SJCRH30 (cell line): Measurements from ENCODE around the gene CHRM2. TPM values are rescaled to one million over a fixed set of nuclear protein-coding genes. Genes with fewer than 3 reads are reported as not detected.
A peak's percentile ranks its signal among the peaks of the same experiment; 100 is the strongest.

ENCODE experiments used
- DNase-seq, 2 experiments: peaks; one replicate each; pipeline ENCODE4 v3.0.0-alpha.2; 2015 to 2020
- H3K27ac ChIP-seq: fragments of 250-450 bp; sonication (Bioruptor Pico); 2 replicates; pipeline ENCODE4 v1.5.1; 2020; ENCODE audit warnings: mild to moderate bottlenecking, moderate library complexity
- H3K27me3 ChIP-seq: fragments of 250-450 bp; sonication (Bioruptor Pico); 2 replicates; pipeline ENCODE4 v1.5.1; 2020; ENCODE audit warnings: mild to moderate bottlenecking, moderate library complexity
- H3K36me3 ChIP-seq: fragments of 250-450 bp; sonication (Bioruptor Pico); 2 replicates; pipeline ENCODE4 v1.5.1; 2020; ENCODE audit warnings: mild to moderate bottlenecking, moderate library complexity
- H3K4me1 ChIP-seq: fragments of 250-450 bp; sonication (Bioruptor Pico); 2 replicates; pipeline ENCODE4 v1.5.1; 2020; ENCODE audit warnings: mild to moderate bottlenecking, moderate library complexity
- H3K4me3 ChIP-seq: fragments of 250-450 bp; sonication (Bioruptor Pico); 2 replicates; pipeline ENCODE4 v1.5.1; 2020; ENCODE audit warnings: mild to moderate bottlenecking, moderate library complexity
- H3K9me3 ChIP-seq: fragments of 250-450 bp; sonication (Bioruptor Pico); replicated peaks from 2 replicates; pipeline ENCODE4 v1.5.1; 2020; ENCODE audit warnings: mild to moderate bottlenecking, moderate library complexity
- total RNA-seq: library from RNA; depleted of rRNA; stranded (reverse); fragments of >200 nt; shearing (Covaris generic); gene quantifications from 2 replicates; pipeline ENCODE4 v1.2.3, GENCODE V29; 2014

CHRM2 gene
- total RNA-seq, 1 experiment from 2014 or later, result not detected

DNA sequence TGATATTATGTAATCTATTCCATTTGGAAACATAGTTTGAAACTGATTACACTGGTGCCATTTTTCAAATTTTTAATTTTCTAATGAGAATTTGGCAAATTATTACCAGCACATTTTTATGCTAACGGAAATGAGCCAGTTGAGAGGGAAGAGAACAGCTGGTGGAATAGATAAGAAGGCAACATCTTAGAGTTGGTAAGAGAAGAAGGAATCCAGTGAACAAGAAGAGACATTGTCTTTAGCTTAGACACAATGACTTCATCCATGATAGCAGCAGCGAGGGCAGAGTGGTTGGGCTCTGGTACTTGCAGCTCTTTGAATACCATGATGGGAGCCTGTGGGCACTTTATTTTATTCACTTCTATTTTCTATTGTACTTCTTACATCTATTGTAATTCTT lies 89.6 kb downstream of the CHRM2 start:
- H3K9me3 ChIP-seq, result no peaks in the 10 kb centered on the region
- H3K4me1 ChIP-seq, result no peaks in the 10 kb centered on the region
- no peak overlapping the region for H3K27ac ChIP-seq
- DNase-seq, result peak in 1 of 2 experiments; percentile 3
- no peak overlapping the region for H3K4me3 ChIP-seq
- H3K36me3 ChIP-seq, result no peaks in the 10 kb centered on the region
- H3K27me3 ChIP-seq, result peaks cover 9% of the 10 kb centered on the region; the same call in 1 of the 2 replicates

DNA sequence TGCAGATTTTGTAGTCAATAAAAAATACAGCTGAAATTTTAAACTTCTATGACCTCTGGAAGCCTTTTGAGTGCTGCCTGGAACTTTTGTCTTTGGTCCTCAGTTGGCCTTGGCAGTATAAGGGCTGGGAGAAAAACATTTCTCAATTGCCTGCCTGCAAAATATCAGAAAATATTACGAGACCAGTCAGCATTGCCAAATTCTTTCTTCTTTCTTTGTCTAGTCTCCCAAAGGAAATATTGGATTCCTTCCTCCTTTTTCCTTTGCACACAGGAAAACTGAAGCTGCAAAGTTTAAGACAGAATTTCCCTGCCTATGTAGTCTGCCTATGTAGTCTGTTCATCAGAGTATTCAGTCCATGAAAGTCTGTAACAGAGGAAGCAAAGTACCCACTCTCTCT lies 95.9 kb downstream of the CHRM2 start:
- DNase-seq, result no peak
- Histone ChIP-seq H3K27me3 (peaks cover 2% of the 10 kb centered on the region; the same call in 1 of the 2 replicates), H3K9me3 (no peaks in the 10 kb centered on the region), H3K4me3 (no peak overlapping the region), H3K36me3 (no peaks in the 10 kb centered on the region), H3K4me1 (no peaks in the 10 kb centered on the region), H3K27ac (no peak overlapping the region)

DNA sequence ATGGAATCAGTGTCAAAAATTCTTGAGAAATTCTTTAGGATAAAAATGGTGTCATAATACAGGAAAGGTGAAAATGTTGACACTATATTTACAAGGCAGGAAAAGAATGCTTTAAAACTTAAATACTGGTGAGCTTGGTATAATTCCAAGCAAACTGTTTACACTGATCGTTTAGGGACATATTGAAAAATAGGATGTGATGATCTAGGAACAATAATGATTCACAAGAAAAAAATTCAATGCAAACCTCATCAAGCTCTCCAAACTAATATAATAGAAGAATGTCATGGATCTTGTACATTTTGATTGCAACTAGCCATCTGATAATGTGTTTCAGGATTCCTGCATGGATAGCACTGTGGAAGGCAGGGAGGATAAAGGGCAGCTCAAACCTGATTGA lies 98.4 kb downstream of the CHRM2 start:
- no peaks in the 10 kb centered on the region for H3K9me3 ChIP-seq

DNA sequence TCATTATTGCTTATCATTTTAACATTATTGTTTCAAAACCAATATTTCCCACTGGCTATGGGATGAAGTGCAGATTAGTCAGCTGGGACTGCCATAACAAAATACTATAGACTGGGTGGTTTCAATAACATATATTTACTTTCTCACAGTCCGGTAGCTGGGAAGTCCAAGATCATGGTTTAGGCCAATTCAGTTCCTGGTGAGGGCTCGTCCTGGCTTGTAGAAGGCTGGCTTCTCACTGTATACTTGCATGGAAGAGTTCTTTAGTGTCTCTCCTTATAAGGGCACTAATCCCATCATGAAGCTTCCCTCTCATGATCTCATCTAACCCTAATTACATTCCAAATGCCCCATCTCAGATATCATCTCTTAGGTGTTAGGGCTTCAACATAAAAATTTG lies 101.3 kb downstream of the CHRM2 start:
- Histone ChIP-seq H3K9me3 (no peaks in the 10 kb centered on the region), H3K36me3 (no peaks in the 10 kb centered on the region), H3K4me3 (no peak overlapping the region), H3K27ac (no peak overlapping the region), H3K4me1 (no peaks in the 10 kb centered on the region), H3K27me3 (no peaks in the 10 kb centered on the region)
- no peak for DNase-seq

More for the DNA sequence above, 98.4 kb downstream of the CHRM2 start:
- H3K27ac ChIP-seq, result no peak overlapping the region
- H3K36me3 ChIP-seq, result no peaks in the 10 kb centered on the region
- H3K27me3 ChIP-seq, result no peaks in the 10 kb centered on the region
- H3K4me1 ChIP-seq, result no peaks in the 10 kb centered on the region
- H3K4me3 ChIP-seq, result no peak overlapping the region
- no peak for DNase-seq

DNA sequence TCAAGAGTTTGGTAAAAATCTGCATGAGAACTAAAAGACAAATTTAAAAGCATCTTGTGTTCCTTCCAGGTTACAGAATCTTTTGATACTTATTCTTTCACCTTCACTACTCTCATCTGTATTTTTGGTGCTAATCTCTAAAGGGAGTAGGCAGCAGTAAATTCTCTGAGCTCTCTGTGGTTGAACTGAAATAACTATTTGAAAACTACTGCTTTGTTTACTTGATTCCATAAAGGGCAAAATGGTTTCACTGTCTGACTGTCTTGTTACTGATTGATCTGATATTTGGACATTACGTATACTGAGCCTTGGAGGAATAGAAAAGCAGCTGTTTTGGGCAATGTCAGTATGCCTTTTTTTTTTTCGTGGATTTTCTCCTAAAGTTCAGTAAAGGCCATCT lies 103.3 kb downstream of the CHRM2 start:
- H3K36me3 ChIP-seq, result no peaks in the 10 kb centered on the region
- DNase-seq, result no peak
- H3K27ac ChIP-seq, result no peak overlapping the region
- H3K4me1 ChIP-seq, result no peaks in the 10 kb centered on the region
- no peak overlapping the region for H3K4me3 ChIP-seq
- H3K27me3 ChIP-seq, result no peaks in the 10 kb centered on the region
- H3K9me3 ChIP-seq, result no peaks in the 10 kb centered on the region

DNA sequence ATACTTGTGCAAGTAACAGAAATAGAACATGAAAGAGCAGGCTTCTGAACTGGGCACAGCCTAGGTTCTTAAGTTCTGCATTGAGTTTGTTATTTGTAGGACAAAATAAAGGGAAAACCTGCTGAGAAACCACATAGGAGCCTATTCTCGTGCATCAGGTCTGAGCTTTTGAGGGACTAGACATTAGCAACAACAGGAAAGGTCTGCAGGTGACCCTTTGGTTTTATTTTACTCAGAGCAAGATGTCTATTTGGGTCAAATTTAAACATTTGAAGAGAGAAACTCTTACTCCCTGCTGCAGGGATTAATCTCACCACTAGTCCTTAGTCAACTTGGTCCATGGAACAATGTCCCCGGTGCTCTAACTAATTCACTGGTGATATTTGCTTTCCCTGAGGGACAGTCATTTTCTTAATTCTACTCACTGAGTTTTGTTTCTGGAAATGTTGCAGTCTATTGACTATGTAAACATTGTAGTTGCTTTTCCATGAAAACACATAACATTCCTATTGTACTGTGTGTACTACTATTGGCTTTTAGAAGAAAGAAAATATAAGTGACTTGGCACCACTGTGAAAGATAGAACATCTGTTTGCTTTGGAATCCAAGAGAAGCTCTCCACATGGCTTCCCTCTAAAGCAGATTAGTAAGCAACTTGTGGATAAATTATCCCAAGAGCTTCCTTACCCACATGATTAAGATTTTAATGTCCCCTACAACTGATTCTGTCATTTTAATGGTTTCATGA lies 108.2 kb downstream of the CHRM2 start:
- no peak overlapping the region for H3K27ac ChIP-seq

DNA sequence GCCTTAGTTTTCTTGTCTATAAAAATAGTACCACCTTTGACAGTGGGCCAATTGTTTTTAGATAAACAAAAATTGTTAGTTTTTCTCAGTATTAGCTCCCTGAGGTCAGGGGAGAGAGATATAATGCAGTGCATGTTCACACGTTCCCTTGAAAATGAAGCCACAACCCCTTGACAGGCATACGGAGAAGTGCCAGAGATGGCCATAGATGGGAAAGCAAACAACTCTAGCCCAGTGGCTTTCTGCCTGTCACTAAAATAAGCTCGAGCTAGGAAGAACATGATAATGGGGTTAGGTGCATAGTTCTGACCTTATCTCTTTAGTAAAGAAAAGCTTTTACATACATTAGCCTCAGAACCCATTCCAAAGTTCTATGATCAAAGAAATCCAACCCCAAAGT lies 124.9 kb downstream of the CHRM2 start:
- no peaks in the 10 kb centered on the region for H3K9me3 ChIP-seq
- H3K27me3 ChIP-seq, result no peaks in the 10 kb centered on the region
- no peak overlapping the region for H3K27ac ChIP-seq
- H3K4me1 ChIP-seq, result no peaks in the 10 kb centered on the region
- DNase-seq, result no peak
- no peaks in the 10 kb centered on the region for H3K36me3 ChIP-seq
- H3K4me3 ChIP-seq, result no peak overlapping the region

More for the DNA sequence above, 108.2 kb downstream of the CHRM2 start:
- Histone ChIP-seq H3K4me1 (no peaks in the 10 kb centered on the region), H3K36me3 (no peaks in the 10 kb centered on the region), H3K9me3 (no peaks in the 10 kb centered on the region), H3K27me3 (no peaks in the 10 kb centered on the region), H3K4me3 (no peak overlapping the region)
- DNase-seq, result no peak

DNA sequence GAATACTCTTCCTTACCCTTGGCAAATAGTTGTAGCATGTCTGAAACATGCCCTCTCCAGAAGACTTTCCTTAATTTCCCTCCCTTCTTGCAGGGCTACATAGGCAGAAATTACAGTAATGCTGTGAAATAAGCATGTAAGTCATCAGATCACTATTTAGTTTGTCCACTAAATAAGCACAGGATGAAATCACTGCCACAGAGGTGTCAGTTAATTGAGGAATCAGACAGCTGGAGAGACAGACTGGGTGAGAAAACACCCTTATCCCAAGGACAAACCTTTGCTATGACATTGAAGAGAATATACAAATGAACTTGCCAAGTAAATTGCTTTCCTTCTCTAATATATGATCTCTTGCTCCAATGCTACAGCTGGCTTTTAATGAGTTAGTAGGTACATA lies 129.3 kb downstream of the CHRM2 start:
- Histone ChIP-seq H3K4me1 (no peaks in the 10 kb centered on the region), H3K27ac (no peak overlapping the region), H3K36me3 (no peaks in the 10 kb centered on the region), H3K4me3 (no peak overlapping the region), H3K27me3 (no peaks in the 10 kb centered on the region), H3K9me3 (no peaks in the 10 kb centered on the region)
- DNase-seq, result no peak

DNA sequence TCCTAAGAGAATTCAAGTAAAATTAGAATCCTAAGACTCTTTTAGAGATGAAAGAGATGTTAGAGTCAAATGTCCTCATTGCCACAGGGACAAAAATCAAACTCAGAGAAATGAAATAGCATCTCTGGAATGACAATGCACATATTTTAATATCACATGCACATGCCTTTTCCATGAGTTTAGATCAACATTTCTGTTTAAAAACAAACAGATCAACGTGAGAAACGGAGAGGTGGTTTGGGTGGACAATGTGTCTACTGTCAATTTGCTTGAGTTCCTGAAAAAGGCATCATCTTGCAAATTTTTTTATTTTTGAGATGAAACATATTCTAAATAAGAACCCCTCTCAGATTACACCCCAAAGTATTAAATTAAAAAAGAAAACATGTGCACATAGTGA lies 130.0 kb downstream of the CHRM2 start:
- DNase-seq, result no peak
- no peak overlapping the region for H3K27ac ChIP-seq
- no peaks in the 10 kb centered on the region for H3K36me3 ChIP-seq
- no peak overlapping the region for H3K4me3 ChIP-seq
- H3K27me3 ChIP-seq, result no peaks in the 10 kb centered on the region
- H3K9me3 ChIP-seq, result no peaks in the 10 kb centered on the region
- no peaks in the 10 kb centered on the region for H3K4me1 ChIP-seq

DNA sequence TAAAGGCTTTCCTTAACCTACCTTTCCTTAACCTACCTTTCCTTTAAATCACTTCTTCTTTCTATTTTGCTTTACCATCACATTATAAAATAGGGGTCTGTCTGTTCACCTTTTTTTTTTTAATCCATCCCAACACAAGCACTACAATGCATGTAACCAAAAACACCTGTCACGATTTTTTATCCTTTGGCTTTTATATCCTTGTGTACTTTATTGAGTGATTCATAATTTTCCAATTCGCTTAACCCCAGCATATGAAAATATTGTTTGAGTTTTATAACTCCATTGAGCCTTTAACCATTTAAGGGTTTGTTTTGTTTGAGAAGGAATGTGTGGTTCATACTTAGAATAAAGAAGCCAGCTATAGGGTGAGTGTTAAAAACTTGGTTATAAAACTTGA lies 132.2 kb downstream of the CHRM2 start:
- Histone ChIP-seq H3K4me1 (no peaks in the 10 kb centered on the region), H3K36me3 (no peaks in the 10 kb centered on the region), H3K27me3 (no peaks in the 10 kb centered on the region), H3K27ac (no peak overlapping the region), H3K9me3 (no peaks in the 10 kb centered on the region), H3K4me3 (no peak overlapping the region)
- DNase-seq, result no peak

DNA sequence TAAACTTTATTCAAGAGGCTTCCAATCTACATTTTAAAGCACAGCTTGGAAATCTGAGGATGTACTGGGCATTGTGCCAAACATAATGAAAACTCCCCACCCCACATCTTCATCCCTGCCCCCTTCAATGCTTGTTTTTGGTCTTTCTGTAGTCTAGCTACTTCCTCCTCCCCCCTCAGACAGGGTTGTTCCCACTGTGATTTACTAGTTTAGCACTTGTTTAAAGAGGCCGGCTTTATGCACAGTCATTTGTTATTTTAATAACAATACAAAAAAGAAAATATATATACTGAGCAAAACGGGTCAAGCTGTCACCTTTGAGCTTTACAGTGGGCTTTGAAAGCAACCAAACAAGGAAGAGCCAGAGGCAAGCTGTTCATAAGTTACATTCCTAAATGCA lies 132.6 kb downstream of the CHRM2 start:
- Histone ChIP-seq H3K4me1 (no peaks in the 10 kb centered on the region), H3K4me3 (no peak overlapping the region), H3K27me3 (no peaks in the 10 kb centered on the region), H3K9me3 (no peaks in the 10 kb centered on the region), H3K36me3 (no peaks in the 10 kb centered on the region), H3K27ac (no peak overlapping the region)
- DNase-seq, result no peak

DNA sequence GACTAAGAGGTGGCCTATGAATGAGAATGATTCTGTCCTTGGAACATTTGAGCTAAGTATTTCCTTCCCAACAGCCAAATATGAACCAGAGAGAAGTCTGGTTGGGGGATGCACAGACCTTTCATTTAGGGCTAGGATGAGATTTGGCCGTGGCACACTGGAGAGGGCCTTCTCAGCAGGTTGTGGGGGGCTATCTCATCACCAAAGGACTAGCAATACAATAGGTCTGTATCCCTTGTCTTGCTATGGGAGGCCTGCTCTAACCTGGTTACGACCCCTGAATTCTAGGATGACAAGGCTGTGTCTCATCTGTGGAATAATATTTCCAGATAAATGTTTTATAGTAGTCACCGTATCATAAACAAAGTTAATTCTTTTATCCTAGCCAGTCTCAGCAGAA lies 133.0 kb downstream of the CHRM2 start:
- Histone ChIP-seq H3K27ac (no peak overlapping the region), H3K4me1 (no peaks in the 10 kb centered on the region), H3K27me3 (no peaks in the 10 kb centered on the region), H3K36me3 (no peaks in the 10 kb centered on the region), H3K9me3 (no peaks in the 10 kb centered on the region), H3K4me3 (no peak overlapping the region)
- no peak for DNase-seq

DNA sequence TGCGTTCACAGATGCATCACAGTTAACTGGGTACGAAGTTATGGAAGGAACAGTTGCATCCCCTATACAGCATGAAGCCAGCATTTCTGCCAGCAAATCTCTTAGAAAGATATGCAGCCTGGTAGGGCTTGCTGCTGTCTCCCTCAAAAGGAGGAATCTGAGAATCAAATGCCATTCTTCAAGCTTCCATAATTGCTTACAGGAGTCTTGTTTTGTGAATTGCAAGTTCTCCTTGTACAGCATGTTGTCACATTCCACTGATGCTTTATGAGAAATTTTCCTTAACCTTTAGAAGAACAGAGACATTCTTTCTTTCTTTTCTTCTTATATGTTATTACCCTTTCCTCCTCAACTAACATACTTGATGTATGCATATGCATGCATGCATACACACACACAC lies 134.6 kb downstream of the CHRM2 start:
- 0 out of 2 replicates have a peak, but pooled peaks cover under 1% of the 10 kb centered on the region for H3K27me3 ChIP-seq
- H3K36me3 ChIP-seq, result no peaks in the 10 kb centered on the region
- no peaks in the 10 kb centered on the region for H3K4me1 ChIP-seq
- DNase-seq, result no peak
- no peaks in the 10 kb centered on the region for H3K9me3 ChIP-seq
- H3K4me3 ChIP-seq, result no peak overlapping the region
- no peak overlapping the region for H3K27ac ChIP-seq

DNA sequence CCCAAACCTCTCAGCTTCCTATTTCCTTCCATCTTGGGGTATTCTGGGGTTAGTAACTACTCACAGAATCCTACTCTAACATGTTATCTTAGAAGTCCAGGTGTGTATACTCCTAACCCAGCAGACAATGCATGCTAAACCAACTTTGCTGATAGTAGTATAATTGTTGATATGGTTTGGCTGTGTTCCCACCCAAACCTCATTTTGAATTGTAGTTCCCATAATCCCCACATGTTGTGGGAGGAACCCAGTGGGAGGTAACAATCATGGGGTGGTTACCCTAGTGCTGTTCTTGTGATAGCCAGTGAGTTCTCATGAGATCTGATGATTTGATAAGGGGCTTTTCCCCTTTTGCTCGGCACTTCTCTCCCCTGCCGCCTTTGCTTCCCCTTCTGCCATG lies 135.1 kb downstream of the CHRM2 start:
- Histone ChIP-seq H3K9me3 (no peaks in the 10 kb centered on the region), H3K4me3 (no peak overlapping the region), H3K27me3 (0 out of 2 replicates have a peak, but pooled peaks cover 3% of the 10 kb centered on the region), H3K27ac (no peak overlapping the region), H3K36me3 (no peaks in the 10 kb centered on the region), H3K4me1 (no peaks in the 10 kb centered on the region)
- DNase-seq, result no peak

DNA sequence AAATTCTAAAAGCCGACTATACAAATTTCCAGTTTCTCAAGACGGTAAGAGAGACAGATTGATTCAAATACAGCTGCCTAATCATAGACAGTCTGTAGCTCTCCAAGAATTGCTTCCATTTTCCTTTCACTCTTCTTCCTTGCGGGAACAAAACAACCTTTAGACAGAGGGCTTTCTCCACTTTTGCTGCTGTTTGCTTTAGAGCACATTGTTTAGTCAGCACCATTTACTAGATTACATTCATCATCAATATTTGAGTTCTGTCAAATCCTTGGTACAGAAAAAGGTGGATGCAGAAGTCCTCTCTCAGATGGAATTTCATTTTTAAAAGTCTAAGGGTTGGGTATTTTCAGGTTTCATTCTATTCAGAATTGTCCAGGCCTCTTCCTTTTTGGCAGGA lies 137.4 kb downstream of the CHRM2 start:
- Histone ChIP-seq H3K27me3 (0 out of 2 replicates have a peak, but pooled peaks cover 3% of the 10 kb centered on the region), H3K4me1 (no peaks in the 10 kb centered on the region), H3K9me3 (no peaks in the 10 kb centered on the region), H3K4me3 (no peak overlapping the region), H3K36me3 (no peaks in the 10 kb centered on the region), H3K27ac (no peak overlapping the region)
- DNase-seq, result no peak

DNA sequence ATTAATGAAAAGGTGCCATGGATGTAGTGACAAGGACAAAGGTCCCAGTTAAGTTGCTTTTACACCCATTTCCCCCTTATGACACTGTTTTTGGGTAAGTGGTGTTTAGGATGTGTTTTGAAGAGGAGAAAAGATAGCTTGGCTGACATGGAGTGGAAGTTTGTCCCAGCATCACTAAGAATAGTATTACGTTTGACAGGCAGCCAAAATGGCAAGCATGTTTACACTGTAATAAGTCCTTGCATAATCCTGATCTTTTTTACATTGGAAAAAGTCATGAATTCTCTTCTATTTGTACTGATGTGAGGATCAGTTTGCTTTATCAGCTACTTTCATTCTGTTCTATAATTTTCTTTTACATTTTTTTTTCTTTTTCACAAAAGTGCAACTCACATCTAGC lies 137.8 kb downstream of the CHRM2 start:
- H3K4me3 ChIP-seq, result no peak overlapping the region
- no peaks in the 10 kb centered on the region for H3K4me1 ChIP-seq
- no peaks in the 10 kb centered on the region for H3K36me3 ChIP-seq
- H3K27ac ChIP-seq, result no peak overlapping the region
- 0 out of 2 replicates have a peak, but pooled peaks cover 3% of the 10 kb centered on the region for H3K27me3 ChIP-seq
- no peaks in the 10 kb centered on the region for H3K9me3 ChIP-seq
- no peak for DNase-seq
